GM12874 (cell line): Measurements from ENCODE around the gene TAGLN.

ENCODE experiments used
- CTCF ChIP-seq: IDR thresholded peaks from 2 replicates; pipeline ENCODE4 v1.5.1; 2011; ENCODE audit warnings: low read depth, mild to moderate bottlenecking, control low read depth, low read length, moderate library complexity; ENCODE audit not compliant: insufficient read depth

TAGLN gene

DNA sequence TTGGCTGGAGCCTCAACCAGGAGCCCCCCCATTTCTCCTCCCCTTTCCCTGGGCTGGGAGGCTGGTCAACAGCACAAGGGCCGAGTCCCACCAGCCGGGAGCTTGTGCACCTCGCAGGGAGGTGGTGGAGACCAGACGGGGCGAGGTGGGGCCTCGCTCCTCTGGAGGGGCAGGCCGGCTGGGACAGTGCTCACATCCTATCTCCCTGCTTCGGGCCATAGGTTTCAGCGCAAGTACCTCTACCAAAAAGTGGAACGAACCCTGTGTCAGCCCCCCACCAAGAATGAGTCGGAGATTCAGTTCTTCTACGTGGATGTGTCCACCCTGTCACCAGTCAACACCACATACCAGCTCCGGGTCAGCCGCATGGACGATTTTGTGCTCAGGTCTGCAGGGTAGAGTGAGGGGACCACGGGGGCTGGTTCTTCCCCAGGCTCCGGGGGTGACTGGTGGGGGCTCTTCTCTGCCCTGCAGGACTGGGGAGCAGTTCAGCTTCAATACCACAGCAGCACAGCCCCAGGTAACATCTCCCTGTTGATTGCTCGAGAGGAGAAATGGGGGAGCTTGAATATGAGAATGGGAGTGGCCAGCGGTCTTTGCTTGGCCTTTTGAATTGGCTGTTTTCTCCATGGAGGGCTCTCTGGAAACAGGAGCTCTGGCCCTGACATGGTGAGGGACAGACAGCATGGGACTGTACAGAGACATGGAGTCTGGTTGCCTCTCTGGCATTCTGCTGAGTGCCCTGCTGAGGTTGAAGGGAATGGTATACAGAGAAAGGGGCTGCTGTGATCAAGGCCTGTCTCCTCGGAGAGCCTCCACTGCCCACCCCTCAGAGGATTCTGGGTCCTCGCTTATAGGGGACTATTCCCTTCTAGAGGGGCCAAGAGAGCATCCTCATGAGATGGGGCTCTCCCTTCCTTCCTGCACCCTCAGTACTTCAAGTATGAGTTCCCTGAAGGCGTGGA is 17.3 kb upstream of the TAGLN start:
- no peak for TF ChIP-seq CTCF

DNA sequence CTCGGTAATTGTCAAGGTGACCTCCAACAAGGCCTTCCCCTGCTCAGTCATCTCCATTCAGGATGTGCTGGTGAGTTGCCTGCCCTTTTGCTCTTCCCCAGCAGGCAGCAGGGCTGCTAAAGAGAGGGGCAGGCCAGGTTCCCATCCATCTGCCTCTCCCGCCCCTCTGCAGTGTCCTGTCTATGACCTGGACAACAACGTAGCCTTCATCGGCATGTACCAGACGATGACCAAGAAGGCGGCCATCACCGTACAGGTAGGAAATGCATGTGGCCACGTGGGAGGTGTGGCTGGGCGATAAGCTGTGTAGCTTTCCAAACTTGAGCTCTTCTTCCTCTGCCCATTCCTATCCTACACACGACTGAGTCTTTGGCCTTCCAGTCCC is 16.6 kb upstream of the TAGLN start:
- no peak for TF ChIP-seq CTCF

GRCh38 chr11:117183724-117184349 is 15.3 kb upstream of the TAGLN start:
- no peak for TF ChIP-seq CTCF

- no peak for TF ChIP-seq CTCF
Observed at GRCh38 chr11:117185736-117186430, 13.3 kb upstream of the TAGLN start.

DNA sequence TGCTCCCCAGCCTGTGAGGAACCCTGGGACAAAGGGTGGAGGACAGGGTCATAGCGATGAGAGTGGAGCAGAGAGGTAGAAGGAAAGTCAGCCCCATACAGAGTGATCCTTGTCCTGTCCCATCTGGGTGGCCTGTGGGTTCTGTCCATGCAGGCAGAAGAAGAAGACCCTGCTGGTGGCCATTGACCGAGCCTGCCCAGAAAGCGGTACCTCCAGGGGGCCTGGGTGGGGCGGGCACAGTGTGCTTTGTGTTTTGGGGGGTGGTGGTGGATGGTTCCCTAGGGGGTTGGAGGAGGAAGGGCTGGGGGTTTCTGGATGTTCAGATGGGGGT is 12.8 kb upstream of the TAGLN start:
- no peak for TF ChIP-seq CTCF

DNA sequence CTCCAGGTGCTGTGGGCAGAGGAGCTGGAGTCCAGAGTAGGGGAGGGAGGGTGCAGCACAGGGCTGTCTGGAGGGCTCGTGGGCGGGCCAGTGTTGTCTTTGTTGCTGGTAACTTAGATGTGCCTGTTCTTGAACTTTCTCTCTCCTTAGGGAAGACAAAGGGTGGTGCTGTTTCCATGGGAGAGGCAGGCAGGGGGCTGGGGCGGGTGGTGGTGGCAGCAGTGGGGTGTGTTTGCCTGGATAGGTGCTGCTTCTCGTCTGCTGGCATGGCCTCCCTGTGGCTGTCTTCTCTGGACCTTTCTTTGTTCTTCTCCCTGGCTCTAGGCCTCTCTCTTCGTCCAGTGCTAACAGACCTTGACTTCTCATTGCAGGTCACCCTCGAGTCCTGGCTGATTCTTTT is 12.2 kb upstream of the TAGLN start:
- TF ChIP-seq CTCF: no peak

GRCh38 chr11:117187428-117187798 is 11.8 kb upstream of the TAGLN start:
- TF ChIP-seq CTCF: no peak
